ENCODE results near the gene ALG12. TPM values are rescaled to one million over a fixed set of nuclear protein-coding genes. Genes with fewer than 3 reads are reported as not detected.

ALG12 gene
- total RNA-seq, result 14.3 and 15.6 TPM in 2 replicates

DNA sequence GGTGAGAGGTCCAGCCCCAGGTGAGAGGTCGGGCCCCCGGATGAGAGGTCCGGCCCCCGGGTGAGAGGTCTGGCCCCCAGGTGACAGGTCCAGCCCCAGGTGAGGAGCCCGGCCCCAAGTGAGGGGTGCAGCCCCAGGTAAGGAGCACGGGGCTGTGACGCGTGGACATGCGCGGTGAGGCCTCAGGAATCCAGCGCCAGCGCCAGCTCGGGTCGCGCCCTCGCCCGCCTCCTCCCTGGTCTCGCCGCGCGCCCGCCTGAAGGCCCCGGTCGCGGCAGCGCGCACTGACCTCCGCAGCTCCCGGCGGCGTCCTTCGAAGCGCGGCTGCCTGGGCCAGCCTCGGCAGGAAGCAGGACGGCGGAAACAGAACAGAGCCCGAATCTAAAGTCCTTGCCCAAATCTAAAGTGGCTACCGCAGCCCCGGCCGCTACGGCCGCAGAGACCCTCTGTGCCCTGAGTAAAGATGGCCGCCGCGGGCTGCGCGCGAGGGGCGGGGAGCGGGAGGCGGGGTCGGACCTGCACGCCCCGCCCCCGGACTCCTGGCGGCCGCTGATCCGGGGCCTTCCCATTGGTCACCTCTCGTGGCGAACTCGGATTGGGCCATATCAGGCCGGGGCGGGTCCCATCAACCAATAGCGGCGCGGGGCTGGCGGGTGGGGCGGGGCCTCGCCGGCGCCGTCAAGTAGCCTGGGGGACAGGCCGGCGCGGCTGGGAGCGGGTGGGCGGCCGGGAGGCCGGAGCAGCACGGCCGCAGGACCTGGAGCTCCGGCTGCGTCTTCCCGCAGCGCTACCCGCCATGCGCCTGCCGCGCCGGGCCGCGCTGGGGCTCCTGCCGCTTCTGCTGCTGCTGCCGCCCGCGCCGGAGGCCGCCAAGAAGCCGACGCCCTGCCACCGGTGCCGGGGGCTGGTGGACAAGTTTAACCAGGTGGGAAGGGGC, at the start of gene ALG12, which contains the start of gene CRELD2:
ALG12 (minus strand) TSS at position 465 of the 937 bp plus-strand sequence. CDS start 4,673 bp downstream, outside the sequence.
CRELD2 (plus strand) TSS at position 661 of the 937 bp plus-strand sequence; CDS start at position 797, 136 bp downstream.

GRCh38 chr22:49960159-49961004, 42.1 kb upstream of the ALG12 start, which contains the start of gene PIM3:
TSS of gene PIM3 (plus strand) at chr22:49960772. CDS start at chr22:49960948, 176 bp downstream.

GRCh38 chr22:49852898-49853894, 65.0 kb downstream of the ALG12 start, which contains the start of gene ZBED4:
TSS of gene ZBED4 (plus strand) at chr22:49853844. CDS start at chr22:49883663, 29,819 bp downstream.

Other genes with a start within 250 kb of the ALG12 start
- gene BRD1, start 90.6 kb downstream of the ALG12 start, total RNA-seq, result 17.5 and 21.2 TPM in 2 replicates
- gene ZBED4, start 64.6 kb downstream of the ALG12 start, total RNA-seq, result 13.1 and 13.5 TPM in 2 replicates
- gene CRELD2, start 196 bp upstream of the ALG12 start, total RNA-seq, result 68.0 and 88.2 TPM in 2 replicates
- gene PIM3, start 42.3 kb upstream of the ALG12 start, total RNA-seq, result 118 and 122 TPM in 2 replicates
- gene IL17REL, start 94.3 kb upstream of the ALG12 start, total RNA-seq, result under 0.01 TPM in 1 of 2 replicates, not detected in the other
- gene TTLL8, start 139.9 kb upstream of the ALG12 start, total RNA-seq, result not detected in 2 replicates
- gene MLC1, start 167.0 kb upstream of the ALG12 start, total RNA-seq, result not detected in 2 replicates
- 5.2 and 6.7 TPM in 2 replicates for gene MOV10L1, start 171.6 kb upstream of the ALG12 start, total RNA-seq